GM10266 (cell line): ENCODE results near the gene P2RY8.
"Not testable (repeated sequence)": the region's sequence is repeated elsewhere in the genome, so short reads cannot be mapped to it uniquely, and the experiment has no call there.

Source experiments
- DNase-seq: peaks from one replicate; pipeline ENCODE4 v3.0.0; 2012; ENCODE audit errors: extremely low spot score
- TF ChIP-seq, protein P1 (sequence below): IDR thresholded peaks from 2 replicates; pipeline ENCODE4 v1.5.1; 2012; ENCODE audit warnings: mild to moderate bottlenecking, low read depth; ENCODE audit not compliant: control insufficient read depth, insufficient read depth; ENCODE audit errors: missing control alignments

P2RY8 gene

DNA sequence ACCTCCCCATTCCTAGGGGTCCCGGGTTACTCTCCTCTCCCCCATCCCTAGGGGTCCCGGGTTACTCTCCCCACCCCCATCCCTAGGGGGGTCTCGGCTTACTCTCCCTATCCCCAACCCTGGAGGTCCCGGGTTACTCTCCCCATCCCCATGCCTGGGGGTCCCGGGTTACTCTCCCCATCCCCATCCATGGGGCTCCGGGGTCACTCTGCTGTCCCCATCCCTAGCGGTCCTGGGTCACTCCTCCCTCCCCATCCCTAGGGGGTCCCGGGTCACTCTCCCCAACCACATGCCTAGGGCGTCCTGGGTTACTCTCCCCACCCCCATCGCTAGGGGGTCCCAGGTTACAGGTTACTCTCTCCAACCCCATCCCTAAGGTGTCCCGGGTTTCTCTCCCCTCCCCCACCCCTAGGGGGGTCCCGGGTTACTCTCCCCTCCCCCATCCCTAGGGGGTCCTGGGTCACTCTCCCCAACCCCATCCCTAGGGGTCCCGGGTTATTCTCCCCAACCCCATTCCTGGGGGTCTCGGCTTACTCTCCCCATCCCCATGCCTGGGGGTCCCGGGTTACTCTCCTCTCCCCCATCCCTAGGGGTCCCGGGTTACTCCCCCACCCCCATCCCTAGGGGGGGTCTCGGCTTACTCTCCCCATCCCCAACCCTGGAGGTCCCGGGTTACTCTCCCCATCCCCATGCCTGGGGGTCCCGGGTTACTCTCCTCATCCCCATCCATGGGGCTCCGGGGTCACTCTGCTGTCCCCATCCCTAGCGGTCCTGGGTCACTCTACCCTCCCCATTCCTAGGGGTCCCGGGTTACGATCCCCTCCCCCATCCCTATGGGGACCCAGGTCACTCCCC lies 85.1 kb downstream of the P2RY8 start:
- TF ChIP-seq, protein P1, sequence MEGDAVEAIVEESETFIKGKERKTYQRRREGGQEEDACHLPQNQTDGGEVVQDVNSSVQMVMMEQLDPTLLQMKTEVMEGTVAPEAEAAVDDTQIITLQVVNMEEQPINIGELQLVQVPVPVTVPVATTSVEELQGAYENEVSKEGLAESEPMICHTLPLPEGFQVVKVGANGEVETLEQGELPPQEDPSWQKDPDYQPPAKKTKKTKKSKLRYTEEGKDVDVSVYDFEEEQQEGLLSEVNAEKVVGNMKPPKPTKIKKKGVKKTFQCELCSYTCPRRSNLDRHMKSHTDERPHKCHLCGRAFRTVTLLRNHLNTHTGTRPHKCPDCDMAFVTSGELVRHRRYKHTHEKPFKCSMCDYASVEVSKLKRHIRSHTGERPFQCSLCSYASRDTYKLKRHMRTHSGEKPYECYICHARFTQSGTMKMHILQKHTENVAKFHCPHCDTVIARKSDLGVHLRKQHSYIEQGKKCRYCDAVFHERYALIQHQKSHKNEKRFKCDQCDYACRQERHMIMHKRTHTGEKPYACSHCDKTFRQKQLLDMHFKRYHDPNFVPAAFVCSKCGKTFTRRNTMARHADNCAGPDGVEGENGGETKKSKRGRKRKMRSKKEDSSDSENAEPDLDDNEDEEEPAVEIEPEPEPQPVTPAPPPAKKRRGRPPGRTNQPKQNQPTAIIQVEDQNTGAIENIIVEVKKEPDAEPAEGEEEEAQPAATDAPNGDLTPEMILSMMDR = no peak
- DNase-seq = no peak

DNA sequence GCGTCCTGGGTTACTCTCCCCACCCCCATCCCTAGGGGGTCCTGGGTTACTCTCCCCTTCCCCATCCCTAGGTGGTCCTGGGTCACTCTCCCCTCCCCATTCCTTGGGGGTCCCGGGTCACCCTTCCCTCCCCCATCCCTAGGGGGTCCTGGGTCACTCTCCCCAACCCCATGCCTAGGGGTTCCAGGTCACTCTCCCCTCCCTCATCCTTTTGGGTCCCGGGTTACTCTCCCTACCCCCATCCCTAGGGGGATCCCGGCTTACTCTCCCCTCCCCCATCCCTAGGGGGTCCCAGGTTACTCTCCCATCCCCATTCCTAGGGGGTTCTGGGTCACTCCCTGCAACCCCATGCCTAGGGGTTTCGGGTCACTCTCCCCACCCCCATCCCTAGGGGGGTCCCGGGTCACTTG lies 85.7 kb downstream of the P2RY8 start:
- DNase-seq = no peak
- TF ChIP-seq, protein P1 = no peak

DNA sequence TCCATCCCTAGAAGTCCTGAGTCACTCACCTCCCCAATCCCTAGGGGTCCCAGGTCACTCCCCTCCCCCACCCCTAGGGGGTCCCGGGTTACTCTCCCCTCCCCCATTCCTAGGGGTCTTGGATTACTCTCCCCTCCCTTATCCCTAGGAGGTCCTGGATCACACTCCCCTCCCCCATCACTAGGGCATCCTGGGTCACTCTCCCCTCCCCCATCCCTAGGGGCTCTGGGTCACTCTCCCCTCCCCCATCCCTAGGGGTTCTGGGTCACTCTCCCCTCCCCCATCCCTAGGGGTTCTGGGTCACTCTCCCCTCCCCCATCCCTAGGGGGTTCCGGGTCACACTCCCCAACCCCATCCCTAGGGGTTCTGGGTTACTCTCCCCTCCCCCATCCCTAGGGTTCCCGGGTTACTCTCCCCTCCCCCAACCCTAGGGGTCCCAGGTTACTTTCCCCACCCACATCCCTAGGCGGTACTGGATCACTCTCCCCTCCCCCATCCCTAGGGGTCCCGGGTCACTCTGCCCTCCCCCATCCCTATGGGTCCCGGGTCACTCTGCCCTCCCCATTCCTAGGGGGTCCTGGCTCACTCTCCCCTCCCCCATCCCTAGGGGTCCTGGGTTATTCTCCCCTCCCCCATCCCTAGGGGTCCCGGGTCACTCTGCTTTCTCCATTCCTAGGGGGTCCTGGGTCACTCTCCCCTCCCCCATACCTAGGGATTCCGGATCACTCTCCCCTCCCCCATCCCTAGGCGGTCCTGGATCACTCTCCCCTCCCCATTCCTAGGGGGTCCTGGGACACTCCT lies 86.4 kb downstream of the P2RY8 start:
- TF ChIP-seq, protein P1 = no peak
- DNase-seq = no peak

DNA sequence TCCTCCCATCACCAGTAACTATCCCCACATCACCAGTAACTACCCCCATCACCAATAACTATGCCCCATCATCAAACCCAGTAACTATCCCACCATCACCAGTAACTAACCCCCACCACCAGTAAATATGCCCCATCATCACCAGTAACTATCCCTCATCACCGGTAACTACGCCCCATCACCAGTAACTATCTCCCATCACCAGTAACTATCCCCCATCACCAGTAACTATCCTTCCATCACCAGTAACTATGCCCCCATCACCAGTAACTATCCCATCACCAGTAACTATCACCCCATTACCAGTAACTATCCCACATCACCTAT lies 87.2 kb downstream of the P2RY8 start:
- TF ChIP-seq, protein P1 = no peak
- DNase-seq = no peak

DNA sequence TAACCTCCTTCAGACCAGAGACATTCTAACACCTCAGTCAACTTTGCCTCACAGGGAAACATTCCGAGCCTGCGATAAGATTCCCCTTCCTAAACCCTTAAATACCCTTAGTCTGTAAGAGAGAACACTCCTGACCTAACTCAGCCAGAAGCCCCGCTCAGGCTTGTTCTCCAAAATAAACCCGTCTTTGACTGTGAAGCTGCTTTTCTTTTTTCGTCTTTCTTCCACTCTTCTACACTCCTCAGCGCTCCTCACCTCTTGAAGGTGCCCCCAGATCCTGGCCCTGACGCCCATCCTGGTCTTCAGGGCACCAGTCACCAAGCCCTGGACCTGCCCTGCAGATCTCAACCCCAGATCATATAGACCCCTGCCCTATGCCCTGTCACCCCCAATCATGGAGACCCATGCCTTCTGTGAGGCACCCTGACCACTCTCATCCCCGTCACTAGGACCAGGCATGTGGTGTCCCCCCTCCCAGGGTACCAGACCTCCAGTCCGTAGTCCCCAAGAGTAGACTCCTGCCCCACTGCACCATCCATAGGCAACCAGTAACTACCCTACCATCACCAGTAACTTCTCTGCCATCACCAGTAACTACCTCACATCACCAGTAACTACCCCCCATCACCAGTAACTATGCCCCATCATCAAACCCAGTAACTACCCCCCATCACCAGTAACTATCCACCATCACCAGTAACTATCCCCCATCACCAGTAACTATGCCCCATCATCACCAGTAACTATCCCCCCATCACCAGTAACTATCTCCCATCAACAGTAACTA lies 87.8 kb downstream of the P2RY8 start:
- no peak for DNase-seq

DNA sequence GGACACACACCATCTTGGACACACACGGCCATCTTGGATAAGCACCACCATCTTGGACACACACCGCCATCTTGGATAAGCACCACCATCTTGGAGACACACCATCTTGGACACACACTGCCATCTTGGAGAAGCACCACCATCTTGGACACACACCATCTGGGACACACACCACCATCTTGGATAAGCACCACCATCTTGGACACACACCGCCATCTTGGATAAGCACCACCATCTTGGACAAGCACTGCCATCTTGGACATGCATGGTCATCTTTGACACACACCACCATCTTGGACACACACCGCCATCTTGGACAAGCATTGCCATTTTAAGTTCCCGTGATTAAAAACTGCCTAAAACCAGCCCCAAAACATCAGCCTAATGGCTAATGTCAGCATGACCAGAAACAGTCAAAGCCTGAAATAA lies 88.4 kb downstream of the P2RY8 start:
- DNase-seq = not testable (repeated sequence)

More for the DNA sequence above, 87.8 kb downstream of the P2RY8 start:
- TF ChIP-seq, protein P1 = no peak

DNA sequence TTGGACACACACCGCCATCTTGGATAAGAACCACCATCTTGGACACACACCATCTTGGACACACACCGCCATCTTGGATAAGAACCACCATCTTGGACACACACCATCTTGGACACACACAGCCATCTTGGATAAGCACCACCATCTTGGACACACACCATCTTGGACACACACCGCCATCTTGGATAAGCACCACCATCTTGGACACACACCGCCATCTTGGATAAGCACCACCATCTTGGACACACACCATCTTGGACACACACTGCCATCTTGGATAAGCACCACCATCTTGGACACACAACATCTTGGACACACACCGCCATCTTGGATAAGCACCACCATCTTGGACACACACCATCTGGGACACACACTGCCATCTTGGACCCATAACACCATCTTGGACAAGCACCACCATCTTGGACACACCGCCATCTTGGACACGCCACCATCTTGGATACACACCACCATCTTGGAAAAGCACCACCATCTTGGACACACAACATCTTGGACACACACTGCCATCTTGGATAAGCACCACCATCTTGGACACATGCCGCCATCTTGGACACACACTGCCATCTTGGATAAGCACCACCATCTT lies 88.9 kb downstream of the P2RY8 start:
- not testable (repeated sequence) for DNase-seq

DNA sequence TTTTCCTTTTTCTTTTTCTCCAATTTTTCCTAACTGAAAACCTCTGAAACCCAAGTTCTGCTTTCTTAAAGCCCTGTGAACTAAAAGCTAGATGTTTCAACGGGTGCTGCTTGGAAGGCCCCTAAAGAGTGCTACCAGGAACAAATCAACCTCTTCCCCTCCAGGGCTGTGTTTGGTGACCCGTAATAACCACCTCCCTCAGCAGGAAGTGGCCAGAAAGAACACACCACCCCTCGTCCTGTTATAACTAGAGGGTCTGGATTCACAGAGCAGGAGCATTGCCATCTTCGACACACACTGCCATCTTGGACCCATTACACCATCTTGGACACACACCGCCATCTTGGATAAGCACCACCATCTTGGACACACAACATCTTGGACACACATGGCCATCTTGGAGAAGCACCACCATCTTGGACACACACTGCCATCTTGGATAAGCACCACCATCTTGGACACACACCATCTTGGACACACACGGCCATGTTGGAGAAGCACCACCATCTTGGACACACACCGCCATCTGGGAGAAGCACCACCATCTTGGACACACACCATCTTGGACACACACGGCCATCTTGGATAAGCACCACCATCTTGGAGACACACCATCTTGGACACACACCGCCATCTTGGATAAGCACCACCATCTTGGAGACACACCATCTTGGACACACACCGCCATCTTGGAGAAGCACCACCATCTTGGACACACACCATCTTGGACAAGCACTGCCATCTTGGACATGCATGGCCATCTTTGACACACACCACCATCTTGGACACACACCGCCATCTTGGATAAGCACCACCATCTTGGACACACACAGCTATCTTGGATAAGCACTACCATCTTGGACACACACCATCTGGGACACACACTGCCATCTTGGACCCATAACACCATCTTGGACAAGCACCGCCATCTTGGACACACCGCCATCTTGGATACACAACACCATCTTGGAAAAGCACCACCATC lies 89.7 kb downstream of the P2RY8 start:
- not testable (repeated sequence) for DNase-seq
